ENCODE measurements around the gene GREB1. TPM values are rescaled to one million over a fixed set of nuclear protein-coding genes. Genes with fewer than 3 reads are reported as not detected.
"Not testable (repeated sequence)": the region's sequence is repeated elsewhere in the genome, so short reads cannot be mapped to it uniquely, and the experiment has no call there.

Gene GREB1
- total RNA-seq, 1 donor from 2014 or later, result 0.23 TPM

DNA sequence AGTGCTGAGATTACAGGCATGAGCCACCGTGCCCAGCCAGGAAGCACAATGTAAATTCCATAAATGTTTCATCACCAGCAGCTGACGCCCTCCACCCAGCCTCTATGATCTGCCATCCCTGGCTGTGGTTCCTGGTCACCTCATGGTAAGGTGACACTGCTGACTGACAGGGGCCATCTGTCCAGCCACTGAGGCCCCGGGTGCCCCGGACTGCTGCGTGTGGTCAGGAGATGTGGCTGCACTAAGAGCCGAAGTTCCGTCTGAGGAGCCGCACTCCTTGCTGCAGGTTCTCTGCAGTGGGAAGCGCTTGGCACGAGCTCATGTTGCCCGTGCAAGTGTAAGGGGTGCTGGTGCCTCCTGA, 125.2 kb downstream of the GREB1 start:
- no peaks in the 10 kb centered on the region for H3K36me3 Mint-ChIP-seq (ENCODE audit: low read depth)
- peaks cover 10% of the 10 kb centered on the region for H3K9me3 Mint-ChIP-seq
- no peak overlapping the region for H3K27ac Mint-ChIP-seq
- intact Hi-C loops (cut with micrococcal nuclease), result no loop called here
- no peaks in the 10 kb centered on the region for H3K27me3 Mint-ChIP-seq (ENCODE audit: low read depth)
- DNase-seq (ENCODE audit: low spot score), result no peak
- no peaks in the 10 kb centered on the region for H3K4me1 Mint-ChIP-seq (ENCODE audit: low read depth)
- H3K4me3 Mint-ChIP-seq (ENCODE audit: low read depth), result no peak overlapping the region

DNA sequence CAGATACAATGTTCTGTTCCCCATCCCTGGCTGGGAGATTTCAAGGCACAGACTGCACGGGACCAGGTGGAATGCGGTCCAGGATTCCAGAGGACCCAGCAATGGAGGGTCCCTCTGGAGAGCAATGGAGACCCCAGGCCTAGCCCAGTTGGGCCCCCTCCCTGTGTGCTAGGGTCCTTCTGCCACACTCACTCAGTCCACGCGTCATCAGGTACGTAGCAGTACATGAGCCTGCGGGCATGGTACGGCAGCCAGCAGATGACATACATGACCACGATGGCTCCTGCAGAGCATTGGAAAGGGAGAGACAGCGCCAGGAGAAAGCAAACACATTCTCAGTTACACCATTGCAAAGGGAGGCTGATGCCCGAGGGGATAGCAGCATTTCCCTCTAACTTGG, 126.0 kb downstream of the GREB1 start:
- no peak for DNase-seq (ENCODE audit: low spot score)
- peaks cover 10% of the 10 kb centered on the region for H3K9me3 Mint-ChIP-seq
- no peaks in the 10 kb centered on the region for H3K4me1 Mint-ChIP-seq (ENCODE audit: low read depth)
- H3K27me3 Mint-ChIP-seq (ENCODE audit: low read depth), result no peaks in the 10 kb centered on the region
- H3K27ac Mint-ChIP-seq, result no peak overlapping the region
- H3K4me3 Mint-ChIP-seq (ENCODE audit: low read depth), result no peak overlapping the region
- intact Hi-C loops (cut with micrococcal nuclease), result no loop called here
- H3K36me3 Mint-ChIP-seq (ENCODE audit: low read depth), result no peaks in the 10 kb centered on the region

DNA sequence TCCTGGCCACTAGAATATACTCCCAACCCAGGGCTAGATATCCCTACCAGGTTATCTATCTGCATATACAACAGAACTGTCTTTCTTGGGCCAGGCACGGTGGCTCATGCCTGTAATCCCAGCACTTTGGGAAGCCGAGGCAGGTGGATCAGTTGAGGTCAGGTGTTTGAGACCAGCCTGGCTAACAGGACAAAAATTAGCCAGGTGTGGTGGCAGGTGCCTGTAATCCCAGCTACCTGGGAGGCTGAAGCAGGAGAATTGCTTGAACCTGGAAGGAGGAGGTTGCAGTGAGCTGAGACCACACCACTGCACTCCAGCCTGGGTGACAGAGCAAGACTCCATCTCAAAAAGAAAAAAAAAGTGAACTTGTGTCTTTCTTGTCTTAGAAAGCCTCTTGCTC, 126.6 kb downstream of the GREB1 start:
- H3K27me3 Mint-ChIP-seq (ENCODE audit: low read depth); H3K4me3 Mint-ChIP-seq (ENCODE audit: low read depth); DNase-seq (ENCODE audit: low spot score); H3K4me1 Mint-ChIP-seq (ENCODE audit: low read depth); intact Hi-C loops (cut with micrococcal nuclease); H3K27ac Mint-ChIP-seq; H3K36me3 Mint-ChIP-seq (ENCODE audit: low read depth): not testable (repeated sequence)
- peaks cover 10% of the 10 kb centered on the region for H3K9me3 Mint-ChIP-seq

DNA sequence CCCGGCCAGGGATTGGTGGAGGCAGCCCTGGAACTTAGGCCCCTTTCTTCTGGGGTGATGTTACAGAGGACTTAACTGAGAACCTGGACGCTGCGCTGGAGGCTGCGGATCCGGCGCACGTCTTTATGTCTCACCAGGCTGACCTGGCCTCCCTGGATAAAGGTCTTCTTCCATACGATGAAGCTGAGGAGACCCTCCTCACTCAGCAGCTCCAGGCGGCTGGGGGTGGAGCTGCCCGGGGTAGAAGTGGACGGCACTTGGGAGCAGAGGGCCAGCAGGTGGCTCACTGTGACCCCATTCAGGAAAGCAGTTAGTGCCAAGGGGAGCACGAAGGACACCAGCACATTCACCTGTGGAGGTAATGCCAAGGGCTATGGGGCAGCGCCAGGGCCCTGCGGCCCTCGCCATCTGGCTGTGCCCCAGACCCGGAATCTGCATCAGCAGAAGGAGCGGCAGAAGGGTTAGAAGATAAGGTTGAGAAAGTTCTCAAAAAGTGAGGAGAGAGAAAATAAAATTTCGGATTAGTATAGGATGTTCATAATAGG, 128.1 kb downstream of the GREB1 start:
- Mint-ChIP-seq H3K4me3 (ENCODE audit: low read depth) (no peak overlapping the region), H3K9me3 (peaks cover 10% of the 10 kb centered on the region), H3K36me3 (ENCODE audit: low read depth) (no peaks in the 10 kb centered on the region), H3K4me1 (ENCODE audit: low read depth) (no peaks in the 10 kb centered on the region), H3K27me3 (ENCODE audit: low read depth) (no peaks in the 10 kb centered on the region), H3K27ac (no peak overlapping the region)
- no peak for DNase-seq (ENCODE audit: low spot score)
- intact Hi-C loops (cut with micrococcal nuclease), result no loop called here

DNA sequence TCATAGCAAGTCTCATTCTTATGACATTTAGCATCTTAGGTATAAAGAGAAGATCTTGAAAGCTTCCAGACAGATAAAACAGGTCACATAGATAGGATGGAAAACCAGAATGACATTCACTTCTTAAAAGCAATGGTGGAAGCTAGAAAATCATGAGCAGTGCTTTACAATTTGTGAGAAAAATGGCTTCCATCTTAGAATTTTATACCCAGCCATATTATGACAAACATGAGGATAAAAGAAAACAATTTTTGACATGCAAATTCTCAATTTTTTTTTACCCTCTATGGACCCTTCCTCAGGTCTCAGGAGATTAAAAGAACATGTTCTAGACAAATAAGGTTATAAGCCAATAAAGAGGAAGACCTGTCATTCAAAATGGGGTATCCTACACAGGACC, 129.0 kb downstream of the GREB1 start:
- Mint-ChIP-seq H3K27me3 (ENCODE audit: low read depth) (no peaks in the 10 kb centered on the region), H3K9me3 (peaks cover 10% of the 10 kb centered on the region), H3K4me3 (ENCODE audit: low read depth) (no peak overlapping the region), H3K27ac (no peak overlapping the region), H3K36me3 (ENCODE audit: low read depth) (no peaks in the 10 kb centered on the region), H3K4me1 (ENCODE audit: low read depth) (no peaks in the 10 kb centered on the region)
- intact Hi-C loops (cut with micrococcal nuclease), result no loop called here
- DNase-seq (ENCODE audit: low spot score), result no peak

DNA sequence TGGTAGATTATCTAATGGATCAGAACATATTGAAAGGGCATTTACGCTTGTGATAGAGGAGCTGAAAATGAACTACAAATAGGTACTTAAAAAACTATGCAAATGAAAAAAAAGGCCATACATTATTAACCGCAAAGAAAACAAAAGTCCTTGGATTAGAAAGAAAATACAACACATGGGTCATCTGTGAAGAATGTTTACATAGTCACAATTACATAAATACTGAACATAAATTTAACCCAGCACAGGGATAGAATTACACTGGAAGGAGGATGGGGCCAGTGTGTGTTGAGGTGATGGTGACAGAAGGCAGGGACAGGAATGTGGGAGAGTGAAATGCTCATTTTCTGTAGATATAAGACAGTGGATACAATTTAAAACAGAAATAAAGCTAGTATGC, 129.6 kb downstream of the GREB1 start:
- intact Hi-C loops (cut with micrococcal nuclease), result no loop called here
- Mint-ChIP-seq H3K4me3 (ENCODE audit: low read depth) (no peak overlapping the region), H3K9me3 (peaks cover 10% of the 10 kb centered on the region), H3K27ac (no peak overlapping the region), H3K4me1 (ENCODE audit: low read depth) (no peaks in the 10 kb centered on the region), H3K27me3 (ENCODE audit: low read depth) (peaks cover 2% of the 10 kb centered on the region), H3K36me3 (ENCODE audit: low read depth) (no peaks in the 10 kb centered on the region)
- no peak for DNase-seq (ENCODE audit: low spot score)

DNA sequence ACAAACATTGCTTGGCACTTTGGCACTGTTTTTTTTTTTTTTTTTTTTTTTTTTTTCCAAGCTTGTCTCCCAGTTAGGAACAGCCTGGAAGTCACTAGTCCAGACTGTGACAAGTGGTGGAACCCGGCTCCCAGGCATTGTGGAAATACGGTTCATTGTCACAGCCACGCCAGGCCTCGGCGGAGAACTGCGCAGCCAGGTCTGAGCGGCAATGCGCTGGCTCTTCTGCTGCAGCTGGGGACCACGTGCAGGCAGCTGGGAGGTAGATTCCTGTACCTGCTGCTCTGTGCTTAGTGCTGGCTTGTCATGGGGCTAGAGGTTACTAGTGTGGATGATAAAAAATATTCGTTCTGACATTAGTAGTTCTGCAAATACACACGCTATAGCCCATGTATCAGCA, 131.2 kb downstream of the GREB1 start:
- H3K27me3 Mint-ChIP-seq (ENCODE audit: low read depth), result peaks cover 9% of the 10 kb centered on the region
- peaks cover 10% of the 10 kb centered on the region for H3K9me3 Mint-ChIP-seq
- no peaks in the 10 kb centered on the region for H3K36me3 Mint-ChIP-seq (ENCODE audit: low read depth)
- intact Hi-C loops (cut with micrococcal nuclease), result no loop called here
- DNase-seq (ENCODE audit: low spot score), result no peak
- H3K4me1 Mint-ChIP-seq (ENCODE audit: low read depth), result no peaks in the 10 kb centered on the region
- H3K4me3 Mint-ChIP-seq (ENCODE audit: low read depth), result no peak overlapping the region
- H3K27ac Mint-ChIP-seq, result no peak overlapping the region

DNA sequence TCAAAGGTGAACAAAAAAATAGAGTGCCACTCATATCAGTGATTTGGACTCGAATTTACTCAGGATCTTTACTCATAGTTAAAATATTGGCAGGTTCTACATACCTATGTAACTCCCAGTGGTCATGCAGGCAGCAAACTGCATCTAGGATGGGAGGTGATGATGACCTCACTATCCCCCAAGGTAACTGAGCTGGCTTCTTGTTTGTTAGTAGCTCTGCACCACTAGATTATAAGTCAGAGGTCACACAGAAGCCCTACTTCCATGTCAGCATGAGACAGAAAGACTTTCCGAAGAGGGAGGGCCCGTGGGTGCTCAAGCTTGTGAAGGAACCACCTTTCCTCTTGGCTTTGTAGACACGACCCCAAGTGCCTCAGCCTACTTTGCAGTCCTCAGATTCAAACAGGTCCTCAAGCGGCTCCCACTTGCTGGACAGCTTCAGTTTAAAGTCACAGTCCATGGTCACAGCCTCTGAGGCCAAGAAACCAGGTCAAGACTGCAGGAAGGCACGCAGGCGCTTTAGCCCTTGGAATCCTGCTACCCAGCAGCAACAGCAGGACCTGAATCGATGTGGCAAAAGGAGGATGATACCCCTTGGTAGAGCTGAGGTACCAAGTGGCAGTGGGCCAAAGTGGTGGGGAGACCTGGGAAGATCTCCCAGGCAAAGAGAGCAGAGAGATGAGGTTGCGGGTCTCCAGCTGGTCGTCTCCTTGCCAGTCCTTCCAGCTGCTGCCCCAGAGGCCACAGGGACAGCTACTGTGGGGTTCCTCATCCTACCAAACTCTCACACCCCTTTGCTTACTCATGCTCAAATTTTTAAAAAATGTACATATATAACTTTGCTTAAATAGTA, 131.9 kb downstream of the GREB1 start:
- intact Hi-C loops (cut with micrococcal nuclease), result no loop called here
- peaks cover 16% of the 10 kb centered on the region for H3K27me3 Mint-ChIP-seq (ENCODE audit: low read depth)
- H3K4me1 Mint-ChIP-seq (ENCODE audit: low read depth), result no peaks in the 10 kb centered on the region
- no peak overlapping the region for H3K4me3 Mint-ChIP-seq (ENCODE audit: low read depth)
- no peaks in the 10 kb centered on the region for H3K36me3 Mint-ChIP-seq (ENCODE audit: low read depth)
- peaks cover 10% of the 10 kb centered on the region for H3K9me3 Mint-ChIP-seq
- no peak for DNase-seq (ENCODE audit: low spot score)
- no peak overlapping the region for H3K27ac Mint-ChIP-seq

DNA sequence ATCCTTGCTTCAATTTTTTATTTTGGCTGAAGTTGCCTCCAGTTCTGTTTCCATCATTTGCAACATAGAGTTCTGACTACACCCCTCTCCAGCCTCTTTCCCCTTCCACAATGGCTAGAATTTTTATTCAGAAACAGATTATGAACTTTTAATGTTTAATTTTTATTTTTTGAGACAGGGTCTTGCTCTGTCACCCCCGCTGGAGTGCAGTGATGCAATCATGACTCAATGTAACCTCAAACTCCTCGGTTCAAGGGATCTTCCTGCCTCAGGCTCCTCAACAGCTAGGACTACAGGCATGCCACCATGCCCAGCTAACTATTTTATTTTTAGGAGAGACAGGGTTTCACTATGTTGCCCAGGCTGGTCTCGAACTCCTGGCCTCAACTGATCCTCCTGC, 133.3 kb downstream of the GREB1 start:
- Mint-ChIP-seq H3K36me3 (ENCODE audit: low read depth) (no peaks in the 10 kb centered on the region), H3K4me3 (ENCODE audit: low read depth) (no peak overlapping the region), H3K4me1 (ENCODE audit: low read depth) (no peaks in the 10 kb centered on the region), H3K9me3 (peaks cover 7% of the 10 kb centered on the region), H3K27ac (no peak overlapping the region), H3K27me3 (ENCODE audit: low read depth) (peaks cover 16% of the 10 kb centered on the region)
- no peak for DNase-seq (ENCODE audit: low spot score)
- intact Hi-C loops (cut with micrococcal nuclease), result no loop called here

DNA sequence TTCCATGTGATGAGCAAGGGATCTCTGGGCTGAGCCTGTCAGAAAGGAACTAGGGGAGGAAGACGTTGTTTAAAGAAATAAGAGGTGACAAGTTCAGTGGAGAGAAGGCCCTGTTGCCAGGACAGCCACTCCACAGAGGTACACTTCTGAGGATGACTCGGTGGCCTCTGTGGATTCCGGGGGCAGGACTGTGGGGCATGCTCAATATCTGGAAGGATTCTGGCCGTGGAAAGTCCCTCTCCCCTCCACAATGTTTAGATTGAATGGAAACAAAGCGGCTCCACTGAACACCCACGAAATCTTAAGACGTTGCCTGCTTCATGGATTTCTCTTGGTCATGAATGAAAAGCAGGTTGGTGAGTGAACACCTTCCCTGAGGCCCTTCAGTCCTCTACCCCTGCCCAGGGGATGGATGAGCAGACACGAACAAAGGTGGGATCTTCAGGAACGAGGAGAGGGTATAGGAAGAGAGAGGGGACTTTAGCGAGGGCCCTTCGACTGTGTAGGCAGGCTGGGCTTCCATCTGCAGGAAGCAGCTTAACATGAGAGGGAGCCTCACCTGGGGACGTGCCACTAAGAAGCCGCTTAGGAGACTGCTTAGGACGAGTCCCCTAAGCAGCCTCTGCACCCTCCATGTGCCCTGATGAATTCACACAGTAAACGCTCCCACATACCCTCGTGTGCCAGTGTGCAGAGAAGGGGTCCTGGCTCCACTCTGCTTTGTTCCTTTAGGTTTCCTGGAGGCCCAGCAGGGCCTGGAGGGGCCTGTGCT, 134.2 kb downstream of the GREB1 start:
- H3K27ac Mint-ChIP-seq, result no peak overlapping the region
- no peaks in the 10 kb centered on the region for H3K36me3 Mint-ChIP-seq (ENCODE audit: low read depth)
- H3K9me3 Mint-ChIP-seq, result peaks cover under 1% of the 10 kb centered on the region
- intact Hi-C loops (cut with micrococcal nuclease), result no loop called here
- H3K4me1 Mint-ChIP-seq (ENCODE audit: low read depth), result peaks cover 1% of the 10 kb centered on the region
- DNase-seq (ENCODE audit: low spot score), result no peak
- H3K27me3 Mint-ChIP-seq (ENCODE audit: low read depth), result peaks cover 17% of the 10 kb centered on the region
- H3K4me3 Mint-ChIP-seq (ENCODE audit: low read depth), result no peak overlapping the region

DNA sequence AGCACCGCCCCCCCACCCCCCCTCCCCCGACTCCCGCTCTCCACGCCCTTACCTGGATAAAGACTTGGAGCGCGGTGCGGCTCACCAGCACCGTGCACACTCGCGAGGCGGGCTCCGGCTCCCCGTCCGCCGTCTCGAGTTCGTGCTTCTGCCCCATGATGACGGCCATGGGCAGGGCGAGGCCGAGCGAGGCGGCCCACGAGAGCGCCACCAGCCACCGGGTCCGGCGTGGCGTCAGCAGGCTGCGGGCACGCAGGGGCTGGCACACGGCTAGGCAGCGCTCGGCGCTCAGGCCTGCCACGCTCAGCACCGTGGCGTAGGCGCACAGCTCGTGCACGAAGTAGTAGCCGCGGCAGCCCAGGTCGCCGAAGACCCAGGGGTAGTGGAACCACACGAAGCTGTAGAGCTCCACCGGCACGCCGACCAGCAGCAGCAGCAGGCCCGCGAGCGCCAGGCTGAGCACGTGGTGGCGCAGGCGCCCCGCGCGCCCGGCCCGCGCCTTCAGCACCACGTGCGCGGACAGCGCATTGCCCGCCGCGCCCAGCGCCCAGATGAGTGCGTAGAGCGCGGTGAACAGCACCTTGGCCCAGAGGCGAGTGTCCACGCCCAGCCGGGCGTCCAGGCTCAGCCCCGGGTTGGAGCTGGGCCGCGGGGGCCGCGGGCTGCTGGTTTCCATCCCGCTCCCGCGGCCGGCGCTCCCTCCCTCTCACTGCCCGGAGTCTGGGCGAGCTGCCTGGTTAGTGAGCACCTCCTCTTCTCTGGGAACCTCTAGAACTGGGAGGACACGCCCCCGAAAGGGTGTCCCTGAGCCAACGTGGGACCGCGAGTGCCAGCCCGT, 135.8 kb downstream of the GREB1 start, which contains the start of gene NTSR2:
NTSR2 (minus strand) TSS at position 742 of the 838 bp plus-strand sequence; CDS start at position 676, 66 bp downstream.
- no peaks in the 10 kb centered on the region for H3K36me3 Mint-ChIP-seq (ENCODE audit: low read depth)
- intact Hi-C loops (cut with micrococcal nuclease), result no loop called here
- H3K4me1 Mint-ChIP-seq (ENCODE audit: low read depth), result peaks cover 4% of the 10 kb centered on the region
- no peak within 1 kb of the TSS for H3K27ac Mint-ChIP-seq
- DNase-seq (ENCODE audit: low spot score), result peak; percentile 31
- H3K4me3 Mint-ChIP-seq (ENCODE audit: low read depth), result no peak within 1 kb of the TSS
- H3K9me3 Mint-ChIP-seq, result no peaks in the 10 kb centered on the region
- H3K27me3 Mint-ChIP-seq (ENCODE audit: low read depth), result peaks cover 22% of the 10 kb centered on the region

DNA sequence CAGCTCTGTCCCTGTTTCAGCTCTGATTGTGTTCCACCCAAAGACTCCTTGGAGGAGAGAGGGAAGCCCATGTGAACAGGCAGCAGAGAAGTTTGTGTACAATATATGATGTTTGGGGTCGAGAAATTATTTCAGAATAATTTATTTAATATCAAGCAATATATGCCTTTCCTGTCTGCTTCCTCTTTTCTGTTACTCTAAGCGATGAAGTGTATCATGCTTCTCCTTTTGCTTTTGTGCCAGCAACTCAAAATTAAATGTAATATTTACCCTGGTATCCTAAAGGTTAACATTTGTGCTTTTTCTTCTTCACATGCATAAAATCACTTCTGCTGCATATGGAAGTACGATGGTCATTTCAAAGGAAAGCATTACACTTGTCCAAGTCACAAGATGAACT, 138.6 kb downstream of the GREB1 start:
- H3K4me1 Mint-ChIP-seq (ENCODE audit: low read depth), result peaks cover 4% of the 10 kb centered on the region
- H3K36me3 Mint-ChIP-seq (ENCODE audit: low read depth), result no peaks in the 10 kb centered on the region
- DNase-seq (ENCODE audit: low spot score), result no peak
- no peak overlapping the region for H3K4me3 Mint-ChIP-seq (ENCODE audit: low read depth)
- H3K9me3 Mint-ChIP-seq, result no peaks in the 10 kb centered on the region
- H3K27ac Mint-ChIP-seq, result no peak overlapping the region
- peaks cover 35% of the 10 kb centered on the region for H3K27me3 Mint-ChIP-seq (ENCODE audit: low read depth)
- intact Hi-C loops (cut with micrococcal nuclease), result no loop called here
